ENCODE measurements around the gene UBE2H.
A peak's percentile ranks its signal among the peaks of the same experiment; 100 is the strongest.

Gene UBE2H

GRCh38 chr7:129950191-129950932 lies 2.4 kb downstream of the UBE2H start:
- no peak for DNase-seq

- DNase-seq, result no peak
Observed at GRCh38 chr7:129949292-129950133, 3.2 kb downstream of the UBE2H start.

- peak; percentile 92 for DNase-seq
Observed at GRCh38 chr7:129948877-129949291, 3.9 kb downstream of the UBE2H start.

GRCh38 chr7:129948338-129948737 lies 4.4 kb downstream of the UBE2H start:
- DNase-seq, result no peak

GRCh38 chr7:129947701-129948100 lies 5.1 kb downstream of the UBE2H start:
- DNase-seq, result no peak

GRCh38 chr7:129947049-129947448 lies 5.7 kb downstream of the UBE2H start:
- DNase-seq, result no peak

GRCh38 chr7:129946282-129946681 lies 6.5 kb downstream of the UBE2H start:
- no peak for DNase-seq

GRCh38 chr7:129943352-129943751 lies 9.4 kb downstream of the UBE2H start:
- DNase-seq, result no peak

- DNase-seq, result no peak
Observed at GRCh38 chr7:129940329-129940728, 12.4 kb downstream of the UBE2H start.

- no peak for DNase-seq
Observed at GRCh38 chr7:129939881-129940280, 12.9 kb downstream of the UBE2H start.

GRCh38 chr7:129933627-129934026 lies 19.1 kb downstream of the UBE2H start:
- no peak for DNase-seq

- no peak for DNase-seq
Observed at GRCh38 chr7:129926618-129927017, 26.1 kb downstream of the UBE2H start.

- no peak for DNase-seq
Observed at GRCh38 chr7:129925416-129926002, 27.3 kb downstream of the UBE2H start.

- no peak for DNase-seq
Observed at GRCh38 chr7:129924602-129925001, 28.2 kb downstream of the UBE2H start.

GRCh38 chr7:129923709-129924108 lies 29.1 kb downstream of the UBE2H start:
- no peak for DNase-seq

- DNase-seq, result no peak
Observed at GRCh38 chr7:129919492-129919891, 33.3 kb downstream of the UBE2H start.

GRCh38 chr7:129918922-129919321 lies 33.8 kb downstream of the UBE2H start:
- DNase-seq, result no peak

GRCh38 chr7:129917934-129918333 lies 34.8 kb downstream of the UBE2H start:
- no peak for DNase-seq

GRCh38 chr7:129914536-129915272 lies 38.1 kb downstream of the UBE2H start:
- no peak for DNase-seq

- no peak for DNase-seq
Observed at GRCh38 chr7:129913428-129913827, 39.3 kb downstream of the UBE2H start.

GRCh38 chr7:129911790-129912189 lies 41.0 kb downstream of the UBE2H start:
- DNase-seq, result no peak

GRCh38 chr7:129909669-129910068 lies 43.1 kb downstream of the UBE2H start:
- DNase-seq, result no peak

GRCh38 chr7:129908181-129908580 lies 44.6 kb downstream of the UBE2H start:
- no peak for DNase-seq
